Motor neuron (in vitro differentiated cells): ENCODE results near the gene OR5K4. TPM values are rescaled to one million over a fixed set of nuclear protein-coding genes. Genes with fewer than 3 reads are reported as not detected.

Experiments
- ATAC-seq, 8 experiments: fragments of 200-7000 bp; cut with Tn5 transposase; replicated peaks in 6 of 8; 2 replicates each; pipeline ENCODE4 v1.8.0; 2021; ENCODE audit warnings: mild to moderate bottlenecking in 8 of 8, moderate library complexity in 8 of 8
- H3K27ac ChIP-seq, 2 donors: fragments of 250-450 bp; sonication (Bioruptor Pico); 2 replicates each; pipeline ENCODE4 v1.9.0; 2021; ENCODE audit warnings: antibody characterized with exemption in 2 of 2, mild to moderate bottlenecking in 2 of 2, moderate library complexity in 1 of 2
- H3K4me1 ChIP-seq, 2 donors: fragments of 250-450 bp; sonication (Bioruptor Pico); replicated peaks in 1 of 2; 2 replicates each; pipeline ENCODE4 v1.6.1; 2021; ENCODE audit warnings: antibody characterized with exemption in 2 of 2, mild to moderate bottlenecking in 2 of 2, moderate library complexity in 1 of 2
- H3K4me3 ChIP-seq, 5 donors: fragments of 250-450 bp; sonication (Bioruptor Pico); 2 replicates each; pipeline ENCODE4 v1.9.0; 2021; ENCODE audit warnings: antibody characterized with exemption in 5 of 5, mild to moderate bottlenecking in 5 of 5, moderate library complexity in 4 of 5
- WGBS, 10 experiments: fragments of 450-650 bp; shearing (Covaris generic); methylation state at CpG; one replicate each; pipeline ENCODE4 v1.0.0; 2022; 5-methylcytosine and 5-hydroxymethylcytosine counted together
- in situ Hi-C, 9 experiments: fragments of 400-800 bp; cut with MboI; loops; one replicate each; pipeline ENCODE4 v1.15.0; 2021; ENCODE audit warnings: low sequenced_read_pairs in 9 of 9, low pct_unique_long_range_greater_than_20kb in 2 of 9; ENCODE audit not compliant: unreplicated experiment in 9 of 9
- total RNA-seq, 8 experiments: library from RNA; unstranded; fragments of 300-600 nt; gene quantifications; 2 replicates each; pipeline versions ENCODE4 v1.2.3 to v1.2.4, GENCODE V29; 2022

OR5K4 gene
- not detected for total RNA-seq

DNA sequence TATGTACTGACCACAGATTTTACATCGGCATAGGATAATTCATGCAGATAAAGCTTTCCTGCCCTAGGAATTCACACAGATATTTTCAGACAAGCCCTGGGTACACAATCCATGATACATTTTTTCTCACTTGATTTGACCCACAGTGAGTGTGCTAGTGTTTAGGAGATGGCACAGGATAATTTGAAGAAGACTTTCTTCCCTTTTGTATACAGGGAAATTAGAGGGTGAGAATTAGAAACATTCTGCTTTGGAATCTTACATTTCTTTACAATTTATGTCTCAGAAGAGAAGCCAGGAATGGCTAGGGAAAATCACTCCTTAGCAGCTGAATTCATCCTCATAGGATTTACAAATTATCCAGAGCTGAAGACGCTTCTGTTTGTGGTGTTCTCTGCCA, at the start of gene OR5K4:
Gene OR5K4 (plus strand): TSS at position 301 of the 400 bp plus-strand sequence. CDS start 0 bp downstream, at position 301.
- WGBS, 10 experiments = 40 to 100% (median 65%) methylated on average over 1 to 2 of the region's 2 CpGs; no CpG with 5 or more reads in 2 of the 10 experiments
- Histone ChIP-seq H3K27ac (no peak within 1 kb of the TSS), H3K4me1 (no peaks in the 10 kb centered on the region), H3K4me3 (no peak within 1 kb of the TSS)
- in situ Hi-C loops = no loop called here
- no peak for ATAC-seq

DNA sequence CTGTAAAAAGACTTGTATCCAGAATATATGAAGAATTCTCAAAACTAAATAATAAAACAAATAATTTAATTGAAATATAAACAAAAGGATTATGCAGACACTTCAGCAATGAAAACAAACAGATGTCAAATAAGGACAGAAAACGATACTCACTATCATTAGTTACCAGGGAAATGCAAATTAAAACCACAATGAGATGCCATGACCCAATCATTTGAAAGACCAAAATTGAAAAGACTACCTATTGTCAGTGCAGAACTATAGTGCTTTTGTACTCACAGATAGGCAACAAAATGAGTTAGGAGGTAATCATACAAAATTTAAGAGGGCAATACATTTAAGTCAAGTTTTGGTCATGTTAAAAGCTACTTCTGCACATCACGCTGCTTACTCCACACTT, 31.6 kb upstream of the OR5K4 start:
- H3K27ac ChIP-seq = no peak overlapping the region
- H3K4me1 ChIP-seq = no peaks in the 10 kb centered on the region
- 0 to 83% (median 38%) methylated on average over 1 to 2 of the region's 2 CpGs for WGBS, 10 experiments
- in situ Hi-C loops = no loop called here
- no peak overlapping the region for H3K4me3 ChIP-seq
- ATAC-seq = no peak

GRCh38 chr3:98322686-98323085, 31.0 kb upstream of the OR5K4 start:
- H3K27ac ChIP-seq = no peak overlapping the region
- in situ Hi-C loops = no loop called here
- no peak for ATAC-seq
- H3K4me1 ChIP-seq = no peaks in the 10 kb centered on the region
- no peak overlapping the region for H3K4me3 ChIP-seq
- WGBS, 10 experiments = 0 to 83% (median 44%) methylated on average over 1 to 2 of the region's 2 CpGs; no CpG with 5 or more reads in 2 of the 10 experiments

- H3K27ac ChIP-seq = no peak overlapping the region
- no peak overlapping the region for H3K4me3 ChIP-seq
- ATAC-seq = no peak
- H3K4me1 ChIP-seq = no peaks in the 10 kb centered on the region
- in situ Hi-C loops = no loop called here
Observed at GRCh38 chr3:98323425-98323824, 30.2 kb upstream of the OR5K4 start.

DNA sequence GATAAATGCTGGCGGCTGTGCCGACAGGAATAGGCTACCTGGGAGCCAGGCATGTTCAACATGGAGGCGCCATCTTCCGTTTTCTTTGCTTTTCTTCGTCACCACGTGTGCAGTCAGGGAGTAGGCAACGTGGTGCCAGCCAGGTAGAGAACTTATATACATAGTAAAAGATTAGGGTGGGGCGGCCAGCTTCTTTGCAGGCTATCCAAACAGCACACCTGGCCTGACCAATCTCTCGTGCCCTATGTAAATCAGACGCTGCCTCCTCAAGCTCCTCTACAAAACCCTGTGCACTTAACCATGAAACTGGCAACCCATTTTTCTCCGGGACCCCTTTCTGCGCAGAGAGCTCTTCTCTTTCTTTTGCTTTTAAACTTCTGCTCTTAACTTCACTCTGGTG, 28.6 kb upstream of the OR5K4 start:
- Histone ChIP-seq H3K4me3 (no peak overlapping the region), H3K27ac (no peak overlapping the region), H3K4me1 (no peaks in the 10 kb centered on the region)
- ATAC-seq = no peak
- 13 to 93% (median 70%) methylated on average over 2 to 12 of the region's 12 CpGs; no CpG with 5 or more reads in 1 of the 10 experiments for WGBS, 10 experiments
- in situ Hi-C loops = loop anchor here in 4 of 9 experiments (25.0 kb wide), 2 partner anchors 288 to 538 kb away; partner anchors contain the start of gene GABRR3 (in 3 of the 4)

DNA sequence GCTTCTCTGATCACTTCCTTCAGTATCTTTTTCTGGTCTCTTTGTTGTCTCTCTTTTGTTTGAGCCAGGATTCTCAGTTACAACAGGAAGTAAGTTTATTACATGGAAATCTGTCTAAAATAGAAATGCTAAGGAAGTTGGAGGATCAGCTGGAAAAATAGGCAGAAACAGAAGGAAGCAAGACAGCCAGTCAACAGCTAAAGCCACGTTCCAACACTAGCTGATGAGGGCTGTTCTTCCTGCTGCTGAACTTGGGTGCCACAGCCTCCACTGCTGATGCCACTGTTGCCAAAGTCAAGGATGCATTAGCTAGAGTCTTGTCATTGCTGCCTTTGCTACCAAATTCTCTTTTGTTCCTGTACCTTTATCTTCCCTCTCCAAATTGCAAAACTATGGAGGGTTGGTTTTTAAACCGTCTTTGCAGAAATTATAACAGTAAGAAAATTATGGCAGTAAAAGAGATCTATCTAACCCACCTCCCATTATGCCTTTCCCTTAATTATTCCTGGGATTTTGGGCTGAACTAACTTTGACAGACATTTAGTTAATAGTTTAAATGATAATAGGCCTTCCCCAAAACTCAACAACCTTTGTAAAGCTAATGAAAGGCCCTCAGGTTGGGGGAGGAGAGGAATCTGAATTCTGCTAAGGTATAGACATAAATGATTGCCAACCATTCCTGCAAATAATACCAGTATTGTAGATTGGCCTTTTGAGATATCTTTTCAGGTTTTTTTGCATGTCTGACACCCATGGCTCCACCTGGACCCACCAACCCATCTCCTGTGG, 27.4 kb upstream of the OR5K4 start:
- in situ Hi-C loops = loop anchor here in 4 of 9 experiments (25.0 kb wide), 2 partner anchors 289 to 539 kb away; partner anchors contain the start of gene GABRR3 (in 3 of the 4)
- no peak overlapping the region for H3K27ac ChIP-seq
- whole genome bisulfite sequencing, 10 experiments = 0 to 78% (median 42%) methylated on average over 1 to 2 of the region's 2 CpGs; no CpG with 5 or more reads in 2 of the 10 experiments
- no peaks in the 10 kb centered on the region for H3K4me1 ChIP-seq
- H3K4me3 ChIP-seq = no peak overlapping the region
- no peak for ATAC-seq

GRCh38 chr3:98326945-98327344, 26.7 kb upstream of the OR5K4 start:
- H3K4me1 ChIP-seq = no peaks in the 10 kb centered on the region
- no peak overlapping the region for H3K27ac ChIP-seq
- H3K4me3 ChIP-seq = no peak overlapping the region
- ATAC-seq = no peak
- in situ Hi-C loops = loop anchor here in 4 of 9 experiments (25.0 kb wide), 2 partner anchors 290 to 540 kb away; partner anchors contain the start of gene GABRR3 (in 3 of the 4)

DNA sequence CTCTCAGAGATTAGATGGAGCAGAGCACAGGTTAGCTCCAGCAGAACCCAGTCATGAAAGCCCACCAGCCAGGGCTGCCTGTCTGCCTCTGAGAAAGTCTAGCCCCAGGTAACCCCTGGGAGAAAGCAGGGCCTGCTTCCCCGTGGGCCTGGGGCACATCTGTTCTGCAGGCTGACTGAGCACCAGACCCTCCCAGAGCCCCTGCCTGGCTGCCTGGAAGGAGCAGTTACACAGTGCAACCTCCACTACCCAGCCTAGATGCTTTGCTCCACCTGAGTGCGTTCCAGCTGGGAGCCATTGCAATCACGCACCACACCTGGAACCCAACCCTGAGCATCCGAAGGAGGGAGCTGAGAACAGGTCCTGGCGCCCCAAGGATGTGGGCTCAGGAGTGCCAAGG, 24.7 kb upstream of the OR5K4 start:
- ATAC-seq = no peak
- Histone ChIP-seq H3K4me1 (no peaks in the 10 kb centered on the region), H3K27ac (no peak overlapping the region), H3K4me3 (no peak overlapping the region)
- WGBS, 10 experiments = 94% methylated on average over 3 of the region's 5 CpGs; no CpG with 5 or more reads in 9 of the 10 experiments
- in situ Hi-C loops = loop anchor here in 4 of 9 experiments (25.0 kb wide), 2 partner anchors 292 to 542 kb away; partner anchors contain the start of gene GABRR3 (in 3 of the 4)

GRCh38 chr3:98329392-98330124, 24.1 kb upstream of the OR5K4 start:
- ATAC-seq = peak; percentile 58 to 87 (median 71)
- Histone ChIP-seq H3K27ac (no peak overlapping the region), H3K4me3 (no peak overlapping the region), H3K4me1 (no peaks in the 10 kb centered on the region)
- in situ Hi-C loops = loop anchor here in 5 of 9 experiments (10.0 to 25.0 kb wide), 5 partner anchors 125 to 542 kb away; partner anchors contain the start of gene GABRR3 (in 4 of the 5)
- WGBS, 10 experiments = 0 to 40% (median 1%) methylated on average over 1 to 4 of the region's 6 CpGs; no CpG with 5 or more reads in 2 of the 10 experiments

DNA sequence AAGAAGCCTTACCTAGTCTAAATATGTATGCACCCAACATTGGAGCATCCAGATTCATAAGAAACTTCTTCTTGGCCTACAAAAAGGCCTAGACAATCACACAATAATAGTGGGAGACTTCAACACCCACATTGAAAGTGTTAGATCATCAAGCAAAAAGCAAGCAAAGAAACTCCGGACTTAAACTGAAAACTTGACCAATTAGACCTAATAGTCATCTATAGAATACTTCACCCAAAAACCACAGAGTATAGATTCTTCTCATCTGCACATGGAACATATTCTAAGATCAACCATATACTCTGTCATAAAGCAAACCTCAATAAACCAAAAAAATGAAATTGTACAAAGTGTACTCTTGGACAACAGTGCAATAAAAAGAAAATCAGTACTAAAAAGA, 22.3 kb upstream of the OR5K4 start:
- no peak overlapping the region for H3K27ac ChIP-seq
- in situ Hi-C loops = loop anchor here in 5 of 9 experiments (10.0 to 25.0 kb wide), 5 partner anchors 127 to 544 kb away; partner anchors contain the start of gene GABRR3 (in 4 of the 5)
- 0 to 100% (median 80%) methylated on average over 1 of the region's 1 CpG; no CpG with 5 or more reads in 3 of the 10 experiments for WGBS, 10 experiments
- ATAC-seq = no peak
- no peak overlapping the region for H3K4me3 ChIP-seq
- H3K4me1 ChIP-seq = no peaks in the 10 kb centered on the region

- Histone ChIP-seq H3K4me1 (no peaks in the 10 kb centered on the region), H3K27ac (no peak overlapping the region), H3K4me3 (no peak overlapping the region)
- peak in 2 of 8 experiments; percentile 18 to 57 for ATAC-seq
- in situ Hi-C loops = loop anchor here in 5 of 9 experiments (10.0 to 25.0 kb wide), 5 partner anchors 129 to 547 kb away; partner anchors contain the start of gene GABRR3 (in 4 of the 5)
- 0 to 70% (median 54%) methylated on average over 1 to 3 of the region's 3 CpGs; no CpG with 5 or more reads in 3 of the 10 experiments for WGBS, 10 experiments
Observed at GRCh38 chr3:98333989-98334606, 19.6 kb upstream of the OR5K4 start.

- ATAC-seq = no peak
- in situ Hi-C loops = loop anchor here in 5 of 9 experiments (10.0 to 25.0 kb wide), 5 partner anchors 134 to 552 kb away; partner anchors contain the start of gene GABRR3 (in 4 of the 5)
- Histone ChIP-seq H3K4me1 (no peaks in the 10 kb centered on the region), H3K4me3 (no peak overlapping the region), H3K27ac (no peak overlapping the region)
- WGBS, 10 experiments = 50 to 83% (median 50%) methylated on average over 1 of the region's 1 CpG; no CpG with 5 or more reads in 7 of the 10 experiments
Observed at GRCh38 chr3:98339031-98339430, 14.6 kb upstream of the OR5K4 start.
